Measurements from ENCODE around the gene LSM2.

LSM2 gene

GRCh38 chr6:31749301-31750036, 57.3 kb downstream of the LSM2 start:
- no peak for ATAC-seq (ENCODE audit: low read depth)
- H3K4me1 ChIP-seq (ENCODE audit: insufficient read depth, poor library complexity, severe bottlenecking) = no peaks in the 10 kb centered on the region
- no peak overlapping the region for H3K27ac ChIP-seq (ENCODE audit: poor library complexity, severe bottlenecking)

More at GRCh38 chr6:31749301-31750036, 57.3 kb downstream of the LSM2 start:
- H3K27me3 ChIP-seq (ENCODE audit: insufficient read depth, poor library complexity, severe bottlenecking) = no peaks in the 10 kb centered on the region
- no peak overlapping the region for H3K4me3 ChIP-seq (ENCODE audit: severe bottlenecking)
- DNase-seq (ENCODE audit: low spot score) = no peak
- H3K36me3 ChIP-seq (ENCODE audit: low read depth) = peaks cover 27% of the 10 kb centered on the region
- no peaks in the 10 kb centered on the region for H3K9me3 ChIP-seq (ENCODE audit: severe bottlenecking)
- no peak for TF ChIP-seq CTCF (IDR thresholded peaks at IDR 0.05; ENCODE audit: poor library complexity, severe bottlenecking)

Measured in RWPE2 (cell line).